ENCODE measurements around the gene TLNRD1.

The TLNRD1 gene

GRCh38 chr15:81029414-81030300 lies 28.9 kb downstream of the TLNRD1 start:
- no peak for DNase-seq

GRCh38 chr15:81030301-81030750 lies 29.6 kb downstream of the TLNRD1 start:
- no peak for DNase-seq

- no peak for DNase-seq
Measured at GRCh38 chr15:81031203-81031602, 30.5 kb downstream of the TLNRD1 start.

- no peak for DNase-seq
Measured at GRCh38 chr15:81032355-81032754, 31.6 kb downstream of the TLNRD1 start.

GRCh38 chr15:81032818-81033217 lies 32.1 kb downstream of the TLNRD1 start:
- DNase-seq: no peak

GRCh38 chr15:81033508-81033907 lies 32.8 kb downstream of the TLNRD1 start:
- no peak for DNase-seq

- no peak for DNase-seq
Measured at GRCh38 chr15:81037952-81038743, 37.4 kb downstream of the TLNRD1 start.

GRCh38 chr15:81038975-81039607 lies 38.4 kb downstream of the TLNRD1 start:
- no peak for DNase-seq

- no peak for DNase-seq
Measured at GRCh38 chr15:81040757-81041156, 40.0 kb downstream of the TLNRD1 start.

- no peak for DNase-seq
Measured at GRCh38 chr15:81043281-81043934, 42.7 kb downstream of the TLNRD1 start.

GRCh38 chr15:81043935-81044575 lies 43.3 kb downstream of the TLNRD1 start:
- no peak for DNase-seq

- DNase-seq: no peak
Measured at GRCh38 chr15:81046290-81046689, 45.6 kb downstream of the TLNRD1 start.

GRCh38 chr15:81047928-81048327 lies 47.2 kb downstream of the TLNRD1 start:
- DNase-seq: no peak

- DNase-seq: no peak
Measured at GRCh38 chr15:81049835-81050234, 49.1 kb downstream of the TLNRD1 start.

- no peak for DNase-seq
Measured at GRCh38 chr15:81050259-81050658, 49.5 kb downstream of the TLNRD1 start.

GRCh38 chr15:81050805-81051204 lies 50.1 kb downstream of the TLNRD1 start:
- DNase-seq: no peak

GRCh38 chr15:81052046-81052445 lies 51.3 kb downstream of the TLNRD1 start:
- no peak for DNase-seq

- DNase-seq: no peak
Measured at GRCh38 chr15:81053621-81054020, 52.9 kb downstream of the TLNRD1 start.

- DNase-seq: no peak
Measured at GRCh38 chr15:81054236-81054635, 53.5 kb downstream of the TLNRD1 start.
